GM10847 (cell line): ENCODE results near the gene CAMLG.

Experiments used
- POLR2A ChIP-seq: IDR thresholded peaks from 2 replicates; pipeline ENCODE4 v1.6.1; 2011; ENCODE audit not compliant: insufficient read length; ENCODE audit errors: extremely low read depth

CAMLG gene

DNA sequence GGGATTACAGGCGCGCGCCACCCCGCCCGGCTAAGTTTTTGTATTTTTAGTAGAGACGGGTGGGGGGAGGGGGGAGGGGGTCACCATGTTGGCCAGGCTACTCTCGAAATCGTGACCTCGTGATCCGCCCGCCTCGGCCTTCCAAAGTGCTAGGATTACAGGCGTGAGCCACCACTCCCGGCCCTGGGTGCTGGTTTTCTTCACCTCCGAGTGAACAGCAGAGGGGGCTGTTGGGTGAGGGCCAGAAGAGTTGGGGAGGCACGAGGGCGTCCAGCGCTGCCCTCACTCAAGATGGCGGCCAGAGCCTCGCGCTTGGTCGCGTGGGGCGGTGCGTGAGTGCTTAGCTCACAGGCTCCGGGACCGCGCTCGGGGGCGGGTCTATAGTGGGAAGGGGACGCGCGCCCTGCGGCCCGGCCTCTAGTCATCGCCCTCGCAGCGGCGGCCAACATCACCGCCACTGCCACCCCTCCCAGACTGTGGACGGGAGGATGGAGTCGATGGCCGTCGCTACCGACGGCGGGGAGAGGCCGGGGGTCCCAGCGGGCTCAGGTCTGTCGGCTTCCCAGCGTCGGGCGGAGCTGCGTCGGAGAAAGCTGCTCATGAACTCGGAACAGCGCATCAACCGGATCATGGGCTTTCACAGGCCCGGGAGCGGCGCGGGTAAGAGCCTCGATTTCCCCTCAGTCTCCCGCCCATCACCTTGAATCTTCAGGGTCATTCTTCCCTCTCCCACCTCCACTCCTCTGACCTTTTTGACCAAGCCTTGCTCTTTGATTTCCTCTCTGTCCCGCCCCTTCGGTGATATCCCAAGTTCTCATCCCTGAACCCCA is at the start of gene CAMLG:
CAMLG (plus strand) TSS at position 416 of the 830 bp plus-strand sequence; CDS start at position 489, 73 bp downstream.
- peak; percentile 88 for TF ChIP-seq POLR2A

DNA sequence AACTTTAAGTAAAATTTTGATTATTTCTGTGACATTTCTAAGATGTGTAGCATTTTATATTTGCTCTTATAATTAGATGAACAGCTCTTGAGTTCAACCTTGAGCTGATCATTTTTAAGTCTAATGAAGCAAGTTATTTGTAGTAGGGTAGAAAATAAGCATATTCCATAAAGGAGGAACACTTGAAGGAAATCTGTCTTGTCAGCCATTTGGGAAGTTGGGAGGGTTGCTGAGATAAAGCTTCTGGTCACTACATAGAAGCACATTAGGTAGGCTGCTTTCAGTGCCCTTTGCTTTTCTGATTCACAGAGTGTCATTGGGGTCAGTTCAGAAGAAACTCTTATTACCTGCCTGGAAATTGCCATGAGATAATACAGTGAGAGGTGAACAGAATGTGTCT is 45.6 kb upstream of the CAMLG start:
- no peak for TF ChIP-seq POLR2A

DNA sequence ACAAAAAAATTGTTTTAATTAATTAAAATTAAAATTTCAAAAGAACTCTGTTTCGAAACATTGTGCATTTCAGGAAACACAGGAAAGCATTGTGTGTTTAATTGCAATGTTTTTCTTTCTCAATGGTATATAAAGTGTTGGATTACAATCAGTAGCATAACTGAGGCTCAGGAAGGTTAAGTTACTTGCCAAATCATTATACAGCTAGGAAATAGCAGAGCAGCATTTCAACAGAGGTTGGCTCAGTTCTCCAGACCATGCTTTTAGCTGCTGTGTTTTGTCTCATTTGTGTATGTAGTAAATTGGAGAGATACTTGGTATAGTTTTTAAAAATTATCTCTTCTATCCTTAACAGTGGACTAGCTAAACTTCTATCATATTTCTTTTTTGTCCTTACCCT is 30.0 kb upstream of the CAMLG start:
- no peak for TF ChIP-seq POLR2A

DNA sequence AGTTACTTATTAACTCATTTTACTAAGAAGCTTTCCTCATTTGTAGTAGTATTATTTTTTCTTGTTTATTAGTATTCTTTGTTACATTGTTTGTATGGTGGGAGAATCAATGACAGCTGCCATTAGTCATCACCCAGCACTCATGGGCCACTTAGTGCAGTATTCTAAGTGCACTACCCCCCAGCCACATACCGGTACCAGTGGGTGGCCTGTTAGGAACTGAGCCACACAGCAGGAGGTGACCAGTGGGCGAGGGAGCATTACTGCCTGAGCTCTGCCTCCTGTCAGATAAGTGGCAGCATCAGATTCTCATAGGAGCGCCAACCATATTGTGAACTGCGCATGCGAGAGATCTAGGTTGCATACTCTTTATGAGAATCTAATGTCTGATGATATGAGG is 24.2 kb upstream of the CAMLG start:
- no peak for TF ChIP-seq POLR2A

DNA sequence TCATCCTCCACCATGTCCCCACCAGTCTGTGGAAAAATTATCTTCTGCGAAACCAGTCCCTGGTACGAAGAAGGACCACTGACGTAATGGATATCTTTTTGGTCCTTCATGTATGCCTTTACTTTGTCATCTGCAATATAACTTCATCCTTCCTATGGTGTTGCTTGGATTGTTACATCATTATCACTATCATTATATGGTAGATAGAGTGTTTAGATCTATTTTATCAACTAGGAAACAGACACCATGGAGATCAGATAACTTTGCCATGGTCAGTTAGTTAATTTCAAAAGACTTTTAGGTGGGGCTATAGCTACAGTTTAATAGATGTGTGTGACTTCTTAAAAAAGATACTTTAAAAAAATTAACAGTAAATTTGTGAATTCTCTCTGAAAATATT is 23.8 kb upstream of the CAMLG start:
- no peak for TF ChIP-seq POLR2A

DNA sequence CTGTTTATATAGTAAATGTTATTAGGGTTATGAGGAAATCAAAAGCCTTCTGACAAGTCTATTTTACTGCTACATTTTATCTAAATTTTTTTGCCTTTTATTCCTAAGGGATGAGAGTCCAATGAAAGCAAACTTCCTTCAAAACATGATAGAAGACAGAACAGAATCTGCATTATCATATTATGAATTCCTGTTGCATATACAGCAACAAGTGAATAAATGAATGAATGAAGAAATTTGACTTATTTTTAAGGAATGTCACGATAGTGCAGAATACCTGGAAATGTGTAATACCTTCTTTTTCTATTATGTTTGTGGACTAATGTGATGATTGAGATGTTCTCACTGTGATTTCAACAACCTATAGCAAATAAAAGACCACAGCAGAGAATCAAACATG is 13.5 kb upstream of the CAMLG start:
- no peak for TF ChIP-seq POLR2A

DNA sequence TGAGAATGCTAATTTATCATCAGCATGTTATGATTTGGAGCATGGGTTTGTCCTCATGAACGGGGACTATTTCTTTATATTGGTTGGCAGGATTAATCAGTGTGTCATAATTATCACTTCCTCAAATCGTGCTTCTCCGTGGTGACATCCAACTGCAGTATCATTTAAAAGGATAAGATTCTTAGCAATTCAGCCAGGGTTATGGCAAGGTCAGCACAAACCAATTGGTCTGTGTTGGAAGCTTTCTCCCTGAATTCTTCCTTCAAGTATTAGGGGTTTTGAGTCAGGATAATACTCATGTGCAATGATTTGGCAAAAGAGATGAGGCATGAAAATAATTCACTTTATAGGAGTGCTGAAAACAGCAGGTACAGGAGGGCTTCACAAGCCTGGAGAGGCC is 5.5 kb upstream of the CAMLG start:
- no peak for TF ChIP-seq POLR2A

DNA sequence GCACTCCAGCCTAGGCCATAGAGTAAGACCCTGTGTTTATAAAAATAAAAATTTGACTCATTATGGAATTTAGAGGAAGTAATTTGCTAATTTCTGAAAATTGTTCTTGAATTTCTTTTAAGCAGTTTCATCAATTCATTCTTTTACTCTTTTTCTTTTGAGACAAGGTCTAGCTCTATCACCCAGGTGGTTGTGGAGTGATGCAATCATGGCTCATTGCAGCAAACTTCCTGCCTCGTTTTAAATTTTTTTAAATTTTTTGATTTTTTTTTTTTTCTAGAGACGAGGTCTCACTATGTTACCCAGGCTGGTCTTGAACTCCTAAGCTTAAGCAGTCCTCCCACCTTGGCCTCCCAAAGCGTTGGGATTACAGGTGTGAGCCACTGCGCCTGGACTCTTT is 3.1 kb upstream of the CAMLG start:
- TF ChIP-seq POLR2A, result no peak

DNA sequence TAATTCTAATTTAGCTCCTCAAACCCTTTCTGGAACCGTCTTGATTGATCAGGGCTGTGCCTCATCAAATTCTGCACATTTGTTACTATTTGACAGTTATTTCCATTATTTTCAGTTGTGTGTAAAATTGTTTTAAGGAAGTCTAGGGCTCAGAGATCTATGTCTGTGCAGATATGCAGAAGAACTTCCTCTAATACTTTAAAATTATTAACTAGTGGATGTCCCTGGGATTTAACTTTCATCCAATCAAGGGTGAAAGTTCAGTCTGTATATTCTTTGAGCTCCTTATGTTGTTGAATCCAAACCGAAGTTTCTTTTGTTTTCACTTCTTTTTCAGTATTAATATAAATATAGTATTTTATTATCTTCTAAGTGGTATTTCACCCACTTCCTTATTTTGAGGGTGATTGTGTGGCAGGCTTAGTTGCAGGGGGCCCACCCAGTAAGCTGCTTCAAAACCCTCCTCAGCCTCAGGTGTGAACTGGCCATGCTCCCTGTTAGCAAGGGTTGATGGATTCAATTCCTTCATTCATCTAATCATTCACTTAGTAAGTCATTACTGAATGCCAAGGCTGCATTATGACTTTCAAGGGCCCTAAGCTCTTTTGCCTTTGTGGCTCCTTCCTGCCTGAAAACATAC is 2.1 kb upstream of the CAMLG start:
- no peak for TF ChIP-seq POLR2A

DNA sequence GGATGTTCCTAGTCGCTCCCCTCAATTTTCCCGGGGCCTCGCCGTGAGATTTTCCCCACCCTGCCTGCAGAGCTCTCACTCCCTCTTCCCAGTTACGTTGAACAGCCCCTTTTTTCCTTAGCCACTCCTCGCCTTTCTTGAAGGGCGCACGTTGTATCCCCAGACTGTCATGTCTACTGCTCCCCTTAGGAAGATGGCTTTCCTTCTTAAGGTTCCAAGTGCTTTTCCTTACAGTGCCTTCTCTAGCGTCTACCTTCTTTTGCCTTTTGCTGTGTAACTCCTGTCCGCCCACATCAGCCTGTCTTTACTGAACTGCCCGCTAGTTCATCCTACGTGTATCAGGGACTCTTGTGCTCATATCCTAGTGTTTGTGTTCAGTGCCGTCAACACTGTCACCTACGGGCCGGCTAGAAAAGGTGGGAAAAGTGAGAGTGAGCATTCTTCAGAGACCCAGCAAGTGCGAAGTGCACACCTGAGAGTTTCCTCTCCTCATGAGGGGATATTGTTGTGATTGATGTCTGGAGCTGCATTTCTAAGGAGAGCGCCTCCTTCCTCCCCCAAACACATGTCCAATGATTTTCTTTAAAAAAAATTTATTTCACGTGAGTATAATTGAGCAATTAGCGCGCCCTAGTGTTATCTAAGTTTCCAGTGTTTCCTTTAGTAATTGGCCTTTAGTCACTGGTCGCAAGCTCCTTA is 764 bp downstream of the CAMLG start:
- no peak for TF ChIP-seq POLR2A

DNA sequence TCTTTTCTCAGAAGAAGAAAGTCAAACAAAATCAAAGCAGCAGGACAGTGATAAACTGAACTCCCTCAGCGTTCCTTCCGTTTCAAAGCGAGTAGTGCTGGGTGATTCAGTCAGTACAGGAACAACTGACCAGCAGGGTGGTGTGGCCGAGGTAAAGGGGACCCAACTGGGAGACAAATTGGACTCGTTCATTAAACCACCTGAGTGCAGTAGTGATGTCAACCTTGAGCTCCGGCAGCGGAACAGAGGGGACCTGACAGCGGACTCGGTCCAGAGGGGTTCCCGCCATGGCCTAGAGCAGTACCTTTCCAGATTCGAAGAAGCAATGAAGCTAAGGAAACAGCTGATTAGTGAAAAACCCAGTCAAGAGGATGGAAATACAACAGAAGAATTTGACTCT is 2.7 kb downstream of the CAMLG start:
- TF ChIP-seq POLR2A, result no peak

DNA sequence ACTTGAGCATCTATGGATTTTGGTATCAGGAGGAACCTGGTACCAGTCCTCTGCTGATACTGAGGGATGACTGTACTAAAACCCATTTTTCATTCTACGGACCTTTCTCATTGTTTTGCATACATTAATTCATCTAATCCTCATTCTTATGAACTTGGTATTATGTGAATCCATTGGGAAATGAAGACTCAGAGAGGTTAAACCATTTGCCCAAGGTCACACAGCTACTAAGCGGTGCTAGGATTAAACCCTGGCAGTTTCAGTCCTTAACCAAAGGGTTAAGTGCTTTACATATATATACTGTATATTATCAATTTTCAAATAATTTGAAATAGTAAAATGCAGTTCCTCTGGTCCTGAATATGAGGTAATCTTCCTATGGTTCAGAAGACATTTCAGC is 3.8 kb downstream of the CAMLG start:
- TF ChIP-seq POLR2A, result no peak

DNA sequence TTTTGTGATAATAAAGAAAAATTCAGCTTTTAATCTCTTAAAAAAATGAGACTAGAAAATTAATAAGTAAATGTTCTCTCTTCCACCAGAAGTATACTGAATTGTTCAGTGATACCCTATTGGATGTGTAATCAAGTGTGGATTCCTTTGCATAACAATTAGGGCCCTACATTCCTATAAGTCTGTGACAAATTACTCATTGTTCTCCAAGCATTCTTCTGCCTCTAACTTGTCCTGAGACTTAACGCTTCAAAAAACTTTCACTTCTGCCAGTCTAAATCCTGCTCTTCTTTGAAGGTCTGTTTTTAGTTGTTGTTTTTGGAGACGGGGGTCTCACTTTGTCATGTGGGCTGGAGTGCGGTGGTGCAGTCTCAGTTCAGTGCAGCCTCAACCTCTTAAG is 11.1 kb downstream of the CAMLG start:
- no peak for TF ChIP-seq POLR2A

DNA sequence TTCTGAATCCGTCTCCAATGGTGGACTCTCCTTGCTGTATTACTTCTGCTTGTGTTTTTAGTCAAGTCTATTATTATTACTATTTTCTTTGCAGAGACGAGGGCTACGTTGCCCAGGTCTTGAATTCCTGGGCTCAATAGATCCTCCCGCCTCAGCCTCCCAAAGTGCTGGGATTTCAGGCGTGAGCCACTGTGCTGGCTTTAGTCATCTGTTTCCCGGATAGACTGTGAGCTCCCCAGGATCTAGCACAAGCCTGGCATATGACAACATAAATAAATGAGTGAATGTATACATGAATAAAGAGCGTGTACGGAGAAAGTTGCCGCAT is 19.8 kb downstream of the CAMLG start:
- TF ChIP-seq POLR2A, result no peak

DNA sequence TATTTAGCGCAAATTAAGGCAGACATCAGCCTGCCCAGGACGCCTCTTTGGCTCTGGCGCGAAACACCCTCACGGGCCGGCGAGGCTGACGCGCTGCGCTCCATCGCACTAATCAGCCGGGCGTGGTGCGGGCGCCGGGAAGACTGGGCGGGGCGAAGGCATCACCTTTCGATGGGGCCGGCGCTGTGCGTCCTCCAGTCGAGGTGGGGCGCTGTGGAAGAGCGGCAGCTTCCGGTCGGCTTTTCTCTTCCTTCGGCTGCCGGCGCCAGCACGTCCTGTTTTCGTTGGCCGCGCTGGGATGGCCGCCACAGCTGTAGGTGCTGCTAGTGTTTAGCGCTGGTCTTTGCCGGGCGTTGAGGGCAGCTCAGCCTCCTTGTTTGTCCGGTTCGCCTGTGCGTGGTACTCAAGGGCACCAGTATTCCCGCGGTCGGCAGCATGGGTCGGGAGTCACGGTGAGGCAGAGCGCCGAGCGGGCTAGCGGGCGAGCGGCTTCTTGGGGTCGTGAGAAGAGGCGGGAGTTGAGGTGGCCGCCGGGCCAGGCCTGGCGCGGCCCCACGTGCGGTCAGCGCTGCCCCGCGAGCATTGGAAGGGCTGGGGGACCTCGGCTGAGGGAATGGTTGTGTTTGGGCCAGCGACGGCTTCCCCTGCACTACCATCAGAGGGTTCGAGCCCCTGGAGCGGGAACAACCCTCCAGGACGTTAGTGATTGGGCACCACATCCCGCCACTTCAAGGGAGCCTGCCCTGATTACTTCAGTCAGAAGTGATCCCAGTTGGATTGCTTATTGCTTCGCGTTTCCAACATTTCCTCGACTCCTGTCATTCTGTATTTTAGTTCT is 20.4 kb downstream of the CAMLG start, which contains the start of gene DDX46:
DDX46 (plus strand) TSS at position 276 of the 838 bp plus-strand sequence; CDS start at position 436, 160 bp downstream.
- TF ChIP-seq POLR2A, result peak; percentile 84
